Measurements from ENCODE around the gene GABRA1.

- no peak for TF ChIP-seq EZH2 (IDR thresholded peaks at IDR 0.05)
- no peak for TF ChIP-seq POLR2AphosphoS5 (IDR thresholded peaks at IDR 0.05; ENCODE audit: low read depth, low read length)
- TF ChIP-seq, protein P1, sequence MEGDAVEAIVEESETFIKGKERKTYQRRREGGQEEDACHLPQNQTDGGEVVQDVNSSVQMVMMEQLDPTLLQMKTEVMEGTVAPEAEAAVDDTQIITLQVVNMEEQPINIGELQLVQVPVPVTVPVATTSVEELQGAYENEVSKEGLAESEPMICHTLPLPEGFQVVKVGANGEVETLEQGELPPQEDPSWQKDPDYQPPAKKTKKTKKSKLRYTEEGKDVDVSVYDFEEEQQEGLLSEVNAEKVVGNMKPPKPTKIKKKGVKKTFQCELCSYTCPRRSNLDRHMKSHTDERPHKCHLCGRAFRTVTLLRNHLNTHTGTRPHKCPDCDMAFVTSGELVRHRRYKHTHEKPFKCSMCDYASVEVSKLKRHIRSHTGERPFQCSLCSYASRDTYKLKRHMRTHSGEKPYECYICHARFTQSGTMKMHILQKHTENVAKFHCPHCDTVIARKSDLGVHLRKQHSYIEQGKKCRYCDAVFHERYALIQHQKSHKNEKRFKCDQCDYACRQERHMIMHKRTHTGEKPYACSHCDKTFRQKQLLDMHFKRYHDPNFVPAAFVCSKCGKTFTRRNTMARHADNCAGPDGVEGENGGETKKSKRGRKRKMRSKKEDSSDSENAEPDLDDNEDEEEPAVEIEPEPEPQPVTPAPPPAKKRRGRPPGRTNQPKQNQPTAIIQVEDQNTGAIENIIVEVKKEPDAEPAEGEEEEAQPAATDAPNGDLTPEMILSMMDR (IDR thresholded peaks at IDR 0.05 in 2 of 3, conservative IDR thresholded peaks at IDR 0.05 in 1 of 3; ENCODE audit: borderline replicate concordance in 1 of 3, insufficient read depth in 1 of 3, low read depth in 2 of 3, low read length in 2 of 3) = no peak
- no peak for TF ChIP-seq EZH2phosphoT487 (IDR thresholded peaks at IDR 0.05; ENCODE audit: borderline replicate concordance)
These were observed 15.3 kb downstream of the GABRA1 start for GRCh38 chr5:161863259-161863658.
